ENCODE data around the gene CBX1.

DNA sequence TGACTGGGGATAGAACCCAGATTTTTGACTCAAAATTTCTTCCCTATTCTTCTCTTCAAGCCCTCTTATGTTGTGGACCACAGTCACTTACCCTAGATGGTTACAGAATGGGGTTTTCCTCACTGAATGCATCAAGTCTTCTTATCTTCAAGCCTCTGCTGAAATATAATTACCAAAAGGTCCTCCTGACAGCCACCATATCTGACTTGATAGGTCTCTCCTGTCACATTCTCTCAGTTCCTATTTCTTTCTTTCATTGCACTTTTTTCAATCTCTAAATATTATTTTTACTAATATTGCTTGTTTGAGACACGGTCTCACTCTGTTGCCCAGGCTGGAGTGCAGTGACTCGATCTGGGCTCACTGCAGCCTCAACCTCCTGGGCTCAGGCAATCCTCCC, 62.6 kb downstream of the CBX1 start:
- TF ChIP-seq, protein P1, sequence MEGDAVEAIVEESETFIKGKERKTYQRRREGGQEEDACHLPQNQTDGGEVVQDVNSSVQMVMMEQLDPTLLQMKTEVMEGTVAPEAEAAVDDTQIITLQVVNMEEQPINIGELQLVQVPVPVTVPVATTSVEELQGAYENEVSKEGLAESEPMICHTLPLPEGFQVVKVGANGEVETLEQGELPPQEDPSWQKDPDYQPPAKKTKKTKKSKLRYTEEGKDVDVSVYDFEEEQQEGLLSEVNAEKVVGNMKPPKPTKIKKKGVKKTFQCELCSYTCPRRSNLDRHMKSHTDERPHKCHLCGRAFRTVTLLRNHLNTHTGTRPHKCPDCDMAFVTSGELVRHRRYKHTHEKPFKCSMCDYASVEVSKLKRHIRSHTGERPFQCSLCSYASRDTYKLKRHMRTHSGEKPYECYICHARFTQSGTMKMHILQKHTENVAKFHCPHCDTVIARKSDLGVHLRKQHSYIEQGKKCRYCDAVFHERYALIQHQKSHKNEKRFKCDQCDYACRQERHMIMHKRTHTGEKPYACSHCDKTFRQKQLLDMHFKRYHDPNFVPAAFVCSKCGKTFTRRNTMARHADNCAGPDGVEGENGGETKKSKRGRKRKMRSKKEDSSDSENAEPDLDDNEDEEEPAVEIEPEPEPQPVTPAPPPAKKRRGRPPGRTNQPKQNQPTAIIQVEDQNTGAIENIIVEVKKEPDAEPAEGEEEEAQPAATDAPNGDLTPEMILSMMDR (IDR thresholded peaks at IDR 0.05; ENCODE audit: low read length) = no peak
- no peak for TF ChIP-seq EZH2 (optimal IDR thresholded peaks at IDR 0.05; ENCODE audit: low read depth, low read length)
